NB4 (cell line): ENCODE data around the gene CLDND2.

Experiments
- CTCF ChIP-seq: IDR thresholded peaks from one replicate; pipeline ENCODE4 v1.5.1; 2012; ENCODE audit warnings: low read depth, low read length
- POLR2A ChIP-seq: IDR thresholded peaks from 2 replicates; pipeline ENCODE4 v1.6.1; 2011; ENCODE audit warnings: mild to moderate bottlenecking; ENCODE audit not compliant: insufficient read length; ENCODE audit errors: extremely low read depth

- TF ChIP-seq CTCF: no peak
- no peak for TF ChIP-seq POLR2A
Observed at GRCh38 chr19:51317968-51318367, 50.8 kb downstream of the CLDND2 start.
